MG63 (cell line): ENCODE measurements around the gene TAF5L. TPM values are rescaled to one million over a fixed set of nuclear protein-coding genes. Genes with fewer than 3 reads are reported as not detected.

ENCODE experiments used
- DNase-seq: peaks from one replicate; pipeline ENCODE4 v3.0.0-alpha.2; 2020
- H3K27me3 ChIP-seq: fragments of 250-450 bp; sonication (Bioruptor Pico); 2 replicates; pipeline ENCODE4 v1.5.1; 2020; ENCODE audit warnings: mild to moderate bottlenecking, moderate library complexity
- H3K36me3 ChIP-seq: fragments of 250-450 bp; sonication (Bioruptor Pico); 2 replicates; pipeline ENCODE4 v1.5.1; 2020; ENCODE audit warnings: mild to moderate bottlenecking, moderate library complexity
- H3K4me3 ChIP-seq: fragments of 250-450 bp; sonication (Bioruptor Pico); 2 replicates; pipeline ENCODE4 v1.5.1; 2020; ENCODE audit warnings: mild to moderate bottlenecking, moderate library complexity
- H3K9me3 ChIP-seq: fragments of 250-450 bp; sonication (Bioruptor Pico); 2 replicates; pipeline ENCODE4 v1.5.1; 2020; ENCODE audit warnings: mild to moderate bottlenecking, moderate library complexity
- total RNA-seq: library from RNA; depleted of rRNA; stranded (reverse); fragments of >200 nt; shearing (Covaris generic); gene quantifications from 2 replicates; pipeline ENCODE4 v1.2.3, GENCODE V29; 2014; ENCODE audit warnings: low replicate concordance; rRNA removed

TAF5L gene
- 26.9 TPM in 2 replicates for total RNA-seq

GRCh38 chr1:229625915-229626831 is at the start of gene TAF5L, which contains the start of gene URB2:
Gene TAF5L, minus strand, starts transcription at chr1:229626122. Its CDS starts 11,640 bp downstream, at chr1:229614482.
Gene URB2, plus strand, starts transcription at chr1:229626247. Its CDS starts 1,387 bp downstream, at chr1:229627634.
- DNase-seq: peak; percentile 94
- no peaks in the 10 kb centered on the region for H3K27me3 ChIP-seq
- H3K36me3 ChIP-seq: peaks cover 40% of the 10 kb centered on the region
- H3K4me3 ChIP-seq: peak within 1 kb of the TSS; percentile 96
- H3K9me3 ChIP-seq: no peaks in the 10 kb centered on the region

- DNase-seq: no peak
- H3K36me3 ChIP-seq: no peaks in the 10 kb centered on the region
- H3K4me3 ChIP-seq: no peak overlapping the region
- no peaks in the 10 kb centered on the region for H3K27me3 ChIP-seq
- H3K9me3 ChIP-seq: no peaks in the 10 kb centered on the region
These were observed 49.5 kb upstream of the TAF5L start for GRCh38 chr1:229675396-229675795.

GRCh38 chr1:229674042-229674441 is 48.1 kb upstream of the TAF5L start:
- Histone ChIP-seq H3K36me3 (peaks cover 6% of the 10 kb centered on the region; the same call in 1 of the 2 replicates), H3K9me3 (no peaks in the 10 kb centered on the region; the same call in 1 of the 2 replicates), H3K4me3 (no peak overlapping the region), H3K27me3 (no peaks in the 10 kb centered on the region)
- DNase-seq: no peak

- no peak overlapping the region for H3K4me3 ChIP-seq
- no peaks in the 10 kb centered on the region for H3K27me3 ChIP-seq
- no peaks in the 10 kb centered on the region; the same call in 1 of the 2 replicates for H3K9me3 ChIP-seq
- peaks cover 10% of the 10 kb centered on the region for H3K36me3 ChIP-seq
- DNase-seq: no peak
These were observed 46.3 kb upstream of the TAF5L start for GRCh38 chr1:229672246-229672645.

GRCh38 chr1:229671310-229671709 is 45.4 kb upstream of the TAF5L start:
- no peak overlapping the region for H3K4me3 ChIP-seq
- no peaks in the 10 kb centered on the region for H3K27me3 ChIP-seq
- no peaks in the 10 kb centered on the region; the same call in 1 of the 2 replicates for H3K9me3 ChIP-seq
- H3K36me3 ChIP-seq: peaks cover 10% of the 10 kb centered on the region
- DNase-seq: no peak

- Histone ChIP-seq H3K36me3 (peaks cover 23% of the 10 kb centered on the region), H3K4me3 (no peak overlapping the region), H3K27me3 (no peaks in the 10 kb centered on the region), H3K9me3 (no peaks in the 10 kb centered on the region; the same call in 1 of the 2 replicates)
- no peak for DNase-seq
These were observed 43.4 kb upstream of the TAF5L start for GRCh38 chr1:229669333-229669732.

- Histone ChIP-seq H3K4me3 (no peak overlapping the region), H3K27me3 (no peaks in the 10 kb centered on the region), H3K36me3 (peaks cover 34% of the 10 kb centered on the region), H3K9me3 (no peaks in the 10 kb centered on the region; the same call in 1 of the 2 replicates)
- no peak for DNase-seq
These were observed 40.7 kb upstream of the TAF5L start for GRCh38 chr1:229666585-229666984.

GRCh38 chr1:229665912-229666558 is 40.1 kb upstream of the TAF5L start:
- Histone ChIP-seq H3K9me3 (no peaks in the 10 kb centered on the region; the same call in 1 of the 2 replicates), H3K27me3 (no peaks in the 10 kb centered on the region), H3K4me3 (no peak overlapping the region), H3K36me3 (peaks cover 39% of the 10 kb centered on the region)
- DNase-seq: no peak

- no peaks in the 10 kb centered on the region for H3K27me3 ChIP-seq
- peaks cover 53% of the 10 kb centered on the region for H3K36me3 ChIP-seq
- H3K4me3 ChIP-seq: no peak overlapping the region
- H3K9me3 ChIP-seq: no peaks in the 10 kb centered on the region
- DNase-seq: no peak
These were observed 38.3 kb upstream of the TAF5L start for GRCh38 chr1:229664133-229664689.

GRCh38 chr1:229661897-229662296 is 36.0 kb upstream of the TAF5L start:
- Histone ChIP-seq H3K27me3 (no peaks in the 10 kb centered on the region), H3K9me3 (no peaks in the 10 kb centered on the region), H3K36me3 (peaks cover 71% of the 10 kb centered on the region), H3K4me3 (no peak overlapping the region)
- DNase-seq: no peak

GRCh38 chr1:229661022-229661877 is 35.3 kb upstream of the TAF5L start:
- Histone ChIP-seq H3K27me3 (no peaks in the 10 kb centered on the region), H3K4me3 (no peak overlapping the region), H3K36me3 (peaks cover 77% of the 10 kb centered on the region), H3K9me3 (no peaks in the 10 kb centered on the region)
- peak; percentile 60 for DNase-seq

- H3K9me3 ChIP-seq: no peaks in the 10 kb centered on the region
- peaks cover 81% of the 10 kb centered on the region for H3K36me3 ChIP-seq
- no peaks in the 10 kb centered on the region for H3K27me3 ChIP-seq
- DNase-seq: no peak
- H3K4me3 ChIP-seq: no peak overlapping the region
These were observed 32.3 kb upstream of the TAF5L start for GRCh38 chr1:229657993-229658755.

GRCh38 chr1:229655781-229656180 is 29.9 kb upstream of the TAF5L start:
- H3K27me3 ChIP-seq: no peaks in the 10 kb centered on the region
- no peak for DNase-seq
- H3K4me3 ChIP-seq: no peak overlapping the region
- no peaks in the 10 kb centered on the region for H3K9me3 ChIP-seq
- H3K36me3 ChIP-seq: peaks cover 87% of the 10 kb centered on the region

- H3K4me3 ChIP-seq: no peak overlapping the region
- peaks cover 83% of the 10 kb centered on the region for H3K36me3 ChIP-seq
- no peaks in the 10 kb centered on the region for H3K27me3 ChIP-seq
- no peak for DNase-seq
- no peaks in the 10 kb centered on the region for H3K9me3 ChIP-seq
These were observed 27.5 kb upstream of the TAF5L start for GRCh38 chr1:229653420-229653819.

- Histone ChIP-seq H3K4me3 (no peak overlapping the region), H3K9me3 (no peaks in the 10 kb centered on the region), H3K27me3 (no peaks in the 10 kb centered on the region), H3K36me3 (peaks cover 82% of the 10 kb centered on the region)
- no peak for DNase-seq
These were observed 25.6 kb upstream of the TAF5L start for GRCh38 chr1:229651546-229651945.
